Activated CD4-positive, alpha-beta T cell treated with anti-CD3 and anti-CD28 coated beads, Interleukin-2, Interleukin-6, amounts not matched to agents 100 ng/mL and 50 ng/mL, durations not matched to agents 16 hours and 8 hours (primary cell): Measurements from ENCODE around the gene P2RY14.

Source experiments
- DNase-seq: peaks from one replicate; pipeline ENCODE4 v3.0.0-alpha.2; 2020

P2RY14 gene

GRCh38 chr3:151278230-151278629 is at the start of gene P2RY14:
TSS of gene P2RY14 (minus strand) at chr3:151278542. CDS start at chr3:151214316, 64,226 bp downstream.
- peak; percentile 49 for DNase-seq

GRCh38 chr3:151327571-151328198 is 49.3 kb upstream of the P2RY14 start:
- no peak for DNase-seq

DNA sequence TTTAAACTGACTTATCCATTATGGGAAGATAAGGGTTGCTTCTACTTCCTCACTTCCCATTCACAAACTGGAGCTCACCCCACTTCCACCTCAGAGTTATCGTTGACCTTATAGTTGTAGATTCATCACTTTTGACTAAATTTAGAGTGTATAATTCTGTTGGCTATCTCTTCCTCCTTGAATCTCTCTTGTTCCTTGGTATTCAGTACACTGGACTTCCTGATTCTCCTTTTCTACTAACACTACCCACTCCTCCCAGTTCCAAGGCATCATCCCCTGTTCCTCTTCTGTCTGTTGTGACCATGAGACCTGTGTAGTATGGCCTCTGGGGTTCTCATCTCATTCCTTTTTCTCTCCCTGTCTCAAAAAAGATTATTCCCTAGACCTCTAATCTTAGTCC is 44.2 kb upstream of the P2RY14 start:
- DNase-seq, result no peak

- DNase-seq, result no peak
Measured at GRCh38 chr3:151321526-151321925, 43.2 kb upstream of the P2RY14 start.

DNA sequence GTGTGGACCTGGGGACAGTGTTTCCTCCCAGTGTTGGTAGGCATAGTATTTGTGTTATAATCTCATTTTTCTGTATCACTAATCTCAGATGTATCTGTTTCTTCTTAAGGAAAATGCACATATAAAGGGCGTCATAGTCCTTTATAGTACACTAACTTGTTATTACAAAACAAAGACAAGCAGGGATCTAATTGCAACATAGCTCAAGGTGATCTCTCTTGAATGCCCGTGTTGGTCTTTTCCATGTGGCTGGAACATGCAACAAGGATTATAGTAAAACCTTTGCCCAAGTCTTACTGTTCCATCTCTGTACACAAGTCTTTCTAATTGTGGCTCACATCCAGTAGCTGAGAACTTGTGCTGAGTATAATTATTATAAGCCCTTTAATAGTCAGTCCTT is 41.8 kb upstream of the P2RY14 start:
- no peak for DNase-seq

DNA sequence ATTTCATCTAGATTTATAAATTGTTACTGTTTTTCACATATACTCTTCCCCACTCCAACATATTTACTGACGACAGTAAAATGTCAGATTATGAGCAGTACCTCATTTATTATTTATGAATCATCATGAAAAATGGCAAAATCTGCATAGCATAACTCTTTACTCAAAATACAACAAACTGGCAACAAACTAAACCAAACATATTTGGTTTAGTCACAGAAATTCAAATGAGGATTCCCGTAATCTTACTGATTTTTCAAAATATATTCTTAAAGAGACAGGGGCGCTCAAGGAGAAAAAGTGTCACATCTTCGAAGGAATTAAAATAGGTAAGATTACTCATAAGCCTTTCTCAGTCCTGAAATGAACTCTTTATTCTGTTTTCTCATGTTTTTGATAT is 41.3 kb upstream of the P2RY14 start:
- peak; percentile 43 for DNase-seq

DNA sequence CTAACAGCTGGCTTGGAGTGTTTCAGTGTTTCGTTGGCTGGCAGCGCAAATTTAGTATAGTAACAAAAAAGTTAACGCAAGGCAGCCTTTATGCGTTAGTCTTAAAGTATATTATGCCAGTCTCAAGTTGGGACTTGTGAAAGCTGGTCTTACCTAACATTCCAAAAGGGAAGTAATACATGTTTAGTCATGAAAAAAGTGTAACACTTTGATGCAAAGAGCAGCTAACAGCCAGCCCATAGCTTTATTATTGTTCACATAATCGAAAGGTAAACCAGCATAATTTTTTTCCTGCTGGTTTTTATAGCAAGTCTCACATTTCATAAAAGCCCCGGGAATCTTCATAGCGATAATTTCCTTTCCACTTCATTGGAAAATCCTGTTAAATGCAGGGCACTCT is 40.6 kb upstream of the P2RY14 start:
- no peak for DNase-seq

- no peak for DNase-seq
Measured at GRCh38 chr3:151318313-151318712, 40.0 kb upstream of the P2RY14 start.

DNA sequence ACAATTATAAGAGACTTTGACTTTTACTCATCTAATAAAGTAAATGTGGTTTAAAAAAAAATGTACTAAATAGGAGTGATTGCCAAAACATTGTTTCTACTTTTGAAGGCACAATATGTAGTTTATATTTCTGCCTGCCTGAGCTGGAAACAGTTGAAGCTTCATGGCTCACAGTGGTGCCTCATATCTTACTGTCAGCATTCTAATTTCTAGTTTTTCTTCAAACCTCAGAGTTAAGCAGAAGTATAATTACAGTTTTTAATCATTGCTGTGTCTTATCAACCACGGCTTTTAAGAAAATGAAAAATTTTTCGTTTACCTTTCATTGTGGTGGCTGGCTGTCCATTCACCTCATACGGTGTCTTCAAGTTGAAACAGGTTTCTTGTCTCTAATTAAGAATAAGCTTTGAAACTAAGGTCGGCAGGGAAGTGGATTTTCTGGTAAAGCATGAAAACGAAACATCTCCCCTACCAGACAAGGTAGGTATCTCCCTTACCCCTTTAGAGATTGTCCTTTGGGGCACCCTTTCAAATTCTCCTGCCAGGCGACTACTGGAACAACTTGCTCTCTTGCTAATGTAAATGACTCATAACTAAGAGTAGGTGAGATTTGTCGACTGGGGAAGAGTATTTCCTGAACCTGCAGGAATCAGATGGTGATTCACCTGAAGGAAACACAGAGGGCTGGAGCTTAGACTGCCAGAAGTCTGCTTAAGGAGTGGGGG is 38.1 kb upstream of the P2RY14 start, which contains the start of gene GPR87:
Gene GPR87, minus strand, starts transcription at position 554 of the 725 bp plus-strand sequence. CDS start 16,720 bp downstream, outside the sequence.
- peak; percentile 81 for DNase-seq

- DNase-seq, result no peak
Measured at GRCh38 chr3:151315846-151316245, 37.5 kb upstream of the P2RY14 start.

GRCh38 chr3:151315136-151315535 is 36.8 kb upstream of the P2RY14 start:
- DNase-seq, result no peak

DNA sequence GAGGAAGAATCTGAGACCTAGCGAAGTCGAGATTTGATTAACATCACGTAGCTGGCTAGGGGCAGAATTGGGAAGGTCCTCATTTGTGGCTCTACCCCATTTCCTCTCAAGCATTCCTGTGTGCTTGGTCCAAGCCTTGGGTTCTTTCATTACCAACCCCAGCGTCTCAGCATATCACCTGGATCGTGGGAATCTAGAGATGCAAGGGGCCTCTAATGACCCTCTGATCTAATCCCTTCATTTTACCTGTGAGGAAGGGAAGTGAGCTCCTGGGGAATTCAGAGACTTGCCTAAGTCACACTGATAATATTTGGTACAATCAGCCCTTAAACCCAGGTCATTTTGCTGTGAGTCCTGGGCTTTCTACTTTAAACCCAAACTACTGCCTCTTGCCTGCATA is 36.3 kb upstream of the P2RY14 start:
- no peak for DNase-seq

DNA sequence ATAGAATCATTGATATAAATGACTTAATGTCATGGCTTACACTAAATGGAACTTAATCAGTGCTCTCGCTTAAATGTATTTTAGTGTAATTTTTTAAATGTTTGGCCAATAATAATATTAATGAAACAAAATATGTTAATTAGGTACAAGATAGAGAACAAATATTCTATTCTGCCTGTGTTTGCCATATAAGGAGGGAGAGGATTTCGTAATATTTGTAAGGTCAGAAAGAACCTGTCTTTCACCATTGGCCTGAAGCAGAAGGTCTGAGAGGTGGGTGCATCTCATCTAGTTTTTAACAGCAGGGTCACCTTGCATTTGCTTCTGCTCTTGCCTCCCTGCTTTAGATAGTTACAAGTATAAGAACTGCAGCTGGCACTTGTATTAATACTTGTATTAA is 35.8 kb upstream of the P2RY14 start:
- no peak for DNase-seq

GRCh38 chr3:151312972-151313371 is 34.6 kb upstream of the P2RY14 start:
- no peak for DNase-seq

- no peak for DNase-seq
Measured at GRCh38 chr3:151309566-151309965, 31.2 kb upstream of the P2RY14 start.

- peak; percentile 47 for DNase-seq
Measured at GRCh38 chr3:151307583-151308488, 29.5 kb upstream of the P2RY14 start.

GRCh38 chr3:151307131-151307530 is 28.8 kb upstream of the P2RY14 start:
- no peak for DNase-seq

DNA sequence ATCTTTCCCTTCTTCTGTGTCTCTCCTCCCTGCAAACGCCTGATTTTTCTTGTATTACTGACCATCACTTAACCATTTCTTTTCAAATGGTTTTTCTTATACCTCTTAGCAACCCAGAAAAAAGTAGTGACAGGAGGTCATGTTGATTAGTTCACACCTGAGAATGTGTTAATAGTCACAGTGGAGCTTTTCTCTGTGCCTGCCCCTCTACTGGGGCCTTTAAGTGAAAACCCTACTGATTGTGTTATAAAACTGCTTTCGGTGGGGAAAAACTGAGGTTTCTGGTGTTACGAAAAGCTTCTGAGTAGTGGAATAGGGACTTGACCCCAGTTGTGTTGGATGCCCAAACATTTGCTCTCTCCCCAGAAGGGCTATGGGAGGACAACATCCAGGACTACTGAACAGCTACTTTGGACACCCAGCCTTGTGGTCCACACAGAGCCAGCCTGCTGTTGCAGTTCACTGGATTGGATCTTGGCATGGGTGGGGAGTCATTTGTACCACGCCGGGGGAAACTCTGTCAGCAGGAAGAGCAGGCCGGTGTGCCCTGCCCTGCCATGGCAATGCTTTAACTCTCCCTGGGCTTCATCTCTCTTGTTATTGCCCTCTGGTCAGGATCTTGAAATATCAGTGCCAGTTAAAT is 27.9 kb upstream of the P2RY14 start:
- DNase-seq, result peak; percentile 27

- DNase-seq, result no peak
Measured at GRCh38 chr3:151305775-151306151, 27.4 kb upstream of the P2RY14 start.

- peak; percentile 65 for DNase-seq
Measured at GRCh38 chr3:151305060-151305774, 26.9 kb upstream of the P2RY14 start.

- no peak for DNase-seq
Measured at GRCh38 chr3:151303751-151304150, 25.4 kb upstream of the P2RY14 start.

- DNase-seq, result peak; percentile 51
Measured at GRCh38 chr3:151301787-151302186, 23.4 kb upstream of the P2RY14 start.
